Lower lobe of right lung (tissue), 2 donors: ENCODE measurements around the gene FAM168B. TPM values are rescaled to one million over a fixed set of nuclear protein-coding genes. Genes with fewer than 3 reads are reported as not detected.
A peak's percentile ranks its signal among the peaks of the same experiment; 100 is the strongest.

Source experiments
- ATAC-seq, 2 donors: fragments of 200-7000 bp; cut with Tn5 transposase; one replicate each; pipeline ENCODE4 v1.9.1; 2020 to 2022; ENCODE audit warnings: mild to moderate bottlenecking in 2 of 2, moderate library complexity in 2 of 2
- DNase-seq: peaks from one replicate; pipeline ENCODE4 v3.0.0-alpha.2; 2020
- H3K27ac ChIP-seq: fragments of 200-600 bp; one replicate; pipeline ENCODE4 v1.8.0; 2022
- H3K27me3 ChIP-seq: fragments of 200-600 bp; one replicate; pipeline ENCODE4 v1.8.0; 2022; ENCODE audit warnings: low read depth
- H3K36me3 ChIP-seq: fragments of 200-600 bp; one replicate; pipeline ENCODE4 v1.8.0; 2022; ENCODE audit warnings: mild to moderate bottlenecking
- H3K4me1 ChIP-seq: fragments of 200-600 bp; one replicate; pipeline ENCODE4 v1.8.0; 2022
- H3K4me3 ChIP-seq: fragments of 200-600 bp; one replicate; pipeline ENCODE4 v1.8.0; 2022; ENCODE audit warnings: mild to moderate bottlenecking
- H3K9me3 ChIP-seq: fragments of 200-600 bp; one replicate; pipeline ENCODE4 v1.8.0; 2022
- CTCF ChIP-seq: fragments of 200-600 bp; IDR thresholded peaks from one replicate; pipeline ENCODE4 v1.8.0; 2022; ENCODE audit warnings: antibody characterized with exemption, mild to moderate bottlenecking
- intact Hi-C: fragments of 100-400 bp; cut with DNase I; formaldehyde crosslinking; loops from one replicate; pipeline ENCODE4 v1.11.0; 2022
- total RNA-seq: library from RNA; stranded (reverse); fragmentation: NEBNext Ultra II Directional; extraction: Animal tissue kit (Norgen Biotek cat#: 25700); gene quantifications from one replicate; pipeline ENCODE4 v1.2.1, GENCODE V29; 2021
- donor health status: DM: no; HTN: yes; CAD: no; lungs with severe emphysema.

The FAM168B gene
- total RNA-seq, 1 donor from 2014 or later: 74.1 TPM

GRCh38 chr2:131056204-131056931 is 36.9 kb downstream of the FAM168B start:
- no peaks in the 10 kb centered on the region for H3K9me3 ChIP-seq
- no peak for ATAC-seq
- no peaks in the 10 kb centered on the region for H3K27me3 ChIP-seq
- TF ChIP-seq CTCF: no peak
- peaks cover 8% of the 10 kb centered on the region for H3K4me1 ChIP-seq
- no peak overlapping the region for H3K4me3 ChIP-seq
- H3K36me3 ChIP-seq: peaks cover 82% of the 10 kb centered on the region
- intact Hi-C loops: no loop called here
- DNase-seq: no peak
- H3K27ac ChIP-seq: no peak overlapping the region

GRCh38 chr2:131055169-131056065 is 37.8 kb downstream of the FAM168B start:
- Histone ChIP-seq H3K27ac (no peak overlapping the region), H3K9me3 (no peaks in the 10 kb centered on the region), H3K36me3 (peaks cover 88% of the 10 kb centered on the region), H3K4me3 (no peak overlapping the region), H3K27me3 (no peaks in the 10 kb centered on the region), H3K4me1 (peaks cover 8% of the 10 kb centered on the region)
- intact Hi-C loops: no loop called here
- DNase-seq (peak; percentile 24), ATAC-seq (peak; percentile 21 to 23)
- no peak for TF ChIP-seq CTCF

GRCh38 chr2:131054488-131054887 is 38.8 kb downstream of the FAM168B start:
- H3K9me3 ChIP-seq: no peaks in the 10 kb centered on the region
- intact Hi-C loops: no loop called here
- H3K36me3 ChIP-seq: peaks cover 98% of the 10 kb centered on the region
- no peaks in the 10 kb centered on the region for H3K27me3 ChIP-seq
- ATAC-seq: no peak
- no peak overlapping the region for H3K4me3 ChIP-seq
- H3K27ac ChIP-seq: no peak overlapping the region
- TF ChIP-seq CTCF: no peak
- H3K4me1 ChIP-seq: peaks cover 8% of the 10 kb centered on the region
- DNase-seq: no peak

GRCh38 chr2:131052741-131053263 is 40.5 kb downstream of the FAM168B start:
- intact Hi-C loops: no loop called here
- ATAC-seq (no peak), DNase-seq (no peak)
- Histone ChIP-seq H3K27me3 (no peaks in the 10 kb centered on the region), H3K4me1 (peaks cover 8% of the 10 kb centered on the region), H3K9me3 (no peaks in the 10 kb centered on the region), H3K36me3 (peaks cover 100% of the 10 kb centered on the region), H3K27ac (no peak overlapping the region), H3K4me3 (no peak overlapping the region)
- TF ChIP-seq CTCF: no peak

- ATAC-seq: no peak
- no peak for TF ChIP-seq CTCF
- no peak for DNase-seq
- no peak overlapping the region for H3K27ac ChIP-seq
- H3K36me3 ChIP-seq: peaks cover 100% of the 10 kb centered on the region
- H3K9me3 ChIP-seq: no peaks in the 10 kb centered on the region
- H3K4me1 ChIP-seq: no peaks in the 10 kb centered on the region
- no peaks in the 10 kb centered on the region for H3K27me3 ChIP-seq
- H3K4me3 ChIP-seq: no peak overlapping the region
- intact Hi-C loops: no loop called here
Observed at GRCh38 chr2:131050896-131051295, 42.4 kb downstream of the FAM168B start.
